ENCODE measurements around the gene RSPH9.

RSPH9 gene

GRCh38 chr6:43679057-43679456, 34.2 kb downstream of the RSPH9 start:
- no peak overlapping the region for H3K27ac ChIP-seq (ENCODE audit: low read depth, low read length)
- H3K4me1 ChIP-seq (ENCODE audit: control insufficient read depth, insufficient read depth, low read length): peaks cover 5% of the 10 kb centered on the region; the same call in 1 of the 2 replicates
- H3K36me3 ChIP-seq (ENCODE audit: control insufficient read depth, insufficient read depth, low read length): peaks cover 81% of the 10 kb centered on the region
- no peak overlapping the region for H3K9ac ChIP-seq (ENCODE audit: low read length)
- no peaks in the 10 kb centered on the region for H3K27me3 ChIP-seq (ENCODE audit: control insufficient read depth, insufficient read depth, low read length)
- H3K9me3 ChIP-seq (ENCODE audit: control insufficient read depth, insufficient read depth, low read depth, low read length): no peaks in the 10 kb centered on the region
- no peak overlapping the region for H3K4me3 ChIP-seq (ENCODE audit: low read depth, low read length)

- Histone ChIP-seq H3K4me1 (ENCODE audit: control insufficient read depth, insufficient read depth, low read length) (peaks cover 5% of the 10 kb centered on the region; the same call in 1 of the 2 replicates), H3K27me3 (ENCODE audit: control insufficient read depth, insufficient read depth, low read length) (no peaks in the 10 kb centered on the region), H3K27ac (ENCODE audit: low read depth, low read length) (no peak overlapping the region), H3K9ac (ENCODE audit: low read length) (no peak overlapping the region), H3K4me3 (ENCODE audit: low read depth, low read length) (no peak overlapping the region), H3K9me3 (ENCODE audit: control insufficient read depth, insufficient read depth, low read depth, low read length) (no peaks in the 10 kb centered on the region), H3K36me3 (ENCODE audit: control insufficient read depth, insufficient read depth, low read length) (peaks cover 68% of the 10 kb centered on the region)
Observed at GRCh38 chr6:43680308-43681200, 35.7 kb downstream of the RSPH9 start.

GRCh38 chr6:43681303-43681702, 36.5 kb downstream of the RSPH9 start:
- no peaks in the 10 kb centered on the region for H3K9me3 ChIP-seq (ENCODE audit: control insufficient read depth, insufficient read depth, low read depth, low read length)
- peaks cover 5% of the 10 kb centered on the region for H3K4me1 ChIP-seq (ENCODE audit: control insufficient read depth, insufficient read depth, low read length)
- H3K4me3 ChIP-seq (ENCODE audit: low read depth, low read length): no peak overlapping the region
- peaks cover 61% of the 10 kb centered on the region for H3K36me3 ChIP-seq (ENCODE audit: control insufficient read depth, insufficient read depth, low read length)
- no peak overlapping the region for H3K27ac ChIP-seq (ENCODE audit: low read depth, low read length)
- no peaks in the 10 kb centered on the region for H3K27me3 ChIP-seq (ENCODE audit: control insufficient read depth, insufficient read depth, low read length)
- H3K9ac ChIP-seq (ENCODE audit: low read length): no peak overlapping the region

- Histone ChIP-seq H3K27me3 (ENCODE audit: control insufficient read depth, insufficient read depth, low read length) (no peaks in the 10 kb centered on the region), H3K4me3 (ENCODE audit: low read depth, low read length) (no peak overlapping the region; the same call in 1 of the 2 replicates), H3K9ac (ENCODE audit: low read length) (no peak overlapping the region), H3K36me3 (ENCODE audit: control insufficient read depth, insufficient read depth, low read length) (peaks cover 45% of the 10 kb centered on the region), H3K4me1 (ENCODE audit: control insufficient read depth, insufficient read depth, low read length) (peaks cover 10% of the 10 kb centered on the region), H3K9me3 (ENCODE audit: control insufficient read depth, insufficient read depth, low read depth, low read length) (no peaks in the 10 kb centered on the region), H3K27ac (ENCODE audit: low read depth, low read length) (no peak overlapping the region)
Observed at GRCh38 chr6:43682724-43683429, 38.0 kb downstream of the RSPH9 start.

- Histone ChIP-seq H3K9ac (ENCODE audit: low read length) (no peak overlapping the region), H3K9me3 (ENCODE audit: control insufficient read depth, insufficient read depth, low read depth, low read length) (no peaks in the 10 kb centered on the region), H3K27me3 (ENCODE audit: control insufficient read depth, insufficient read depth, low read length) (no peaks in the 10 kb centered on the region), H3K4me3 (ENCODE audit: low read depth, low read length) (no peak overlapping the region), H3K4me1 (ENCODE audit: control insufficient read depth, insufficient read depth, low read length) (peaks cover 10% of the 10 kb centered on the region), H3K27ac (ENCODE audit: low read depth, low read length) (no peak overlapping the region), H3K36me3 (ENCODE audit: control insufficient read depth, insufficient read depth, low read length) (peaks cover 35% of the 10 kb centered on the region)
Observed at GRCh38 chr6:43683708-43684455, 39.0 kb downstream of the RSPH9 start.

- peak overlapping the region; percentile 98 for H3K4me3 ChIP-seq (ENCODE audit: low read depth, low read length)
- H3K9me3 ChIP-seq (ENCODE audit: control insufficient read depth, insufficient read depth, low read depth, low read length): no peaks in the 10 kb centered on the region
- peaks cover 10% of the 10 kb centered on the region for H3K4me1 ChIP-seq (ENCODE audit: control insufficient read depth, insufficient read depth, low read length)
Observed at GRCh38 chr6:43687079-43687436, 42.2 kb downstream of the RSPH9 start.

GRCh38 chr6:43687437-43688347, 42.9 kb downstream of the RSPH9 start, which contains the start of gene MRPS18A:
Gene MRPS18A (minus strand): TSS chr6:43687791. CDS start chr6:43687779, 12 bp downstream.
- Histone ChIP-seq H3K4me1 (ENCODE audit: control insufficient read depth, insufficient read depth, low read length) (peaks cover 6% of the 10 kb centered on the region), H3K27ac (ENCODE audit: low read depth, low read length) (peak within 1 kb of the TSS; percentile 89), H3K9me3 (ENCODE audit: control insufficient read depth, insufficient read depth, low read depth, low read length) (no peaks in the 10 kb centered on the region), H3K36me3 (ENCODE audit: control insufficient read depth, insufficient read depth, low read length) (0 out of 2 replicates have a peak, but pooled peaks cover 5% of the 10 kb centered on the region), H3K4me3 (ENCODE audit: low read depth, low read length) (peak within 1 kb of the TSS; percentile 98), H3K27me3 (ENCODE audit: control insufficient read depth, insufficient read depth, low read length) (no peaks in the 10 kb centered on the region), H3K9ac (ENCODE audit: low read length) (peak within 1 kb of the TSS; percentile 92)

More at GRCh38 chr6:43687079-43687436, 42.2 kb downstream of the RSPH9 start:
- Histone ChIP-seq H3K27me3 (ENCODE audit: control insufficient read depth, insufficient read depth, low read length) (no peaks in the 10 kb centered on the region), H3K9ac (ENCODE audit: low read length) (peak overlapping the region; percentile 92), H3K27ac (ENCODE audit: low read depth, low read length) (peak overlapping the region; percentile 89), H3K36me3 (ENCODE audit: control insufficient read depth, insufficient read depth, low read length) (0 out of 2 replicates have a peak, but pooled peaks cover 5% of the 10 kb centered on the region)

- H3K9ac ChIP-seq (ENCODE audit: low read length): no peak overlapping the region
- no peak overlapping the region for H3K4me3 ChIP-seq (ENCODE audit: low read depth, low read length)
- no peaks in the 10 kb centered on the region for H3K27me3 ChIP-seq (ENCODE audit: control insufficient read depth, insufficient read depth, low read length)
- H3K27ac ChIP-seq (ENCODE audit: low read depth, low read length): no peak overlapping the region
- no peaks in the 10 kb centered on the region for H3K36me3 ChIP-seq (ENCODE audit: control insufficient read depth, insufficient read depth, low read length)
- H3K9me3 ChIP-seq (ENCODE audit: control insufficient read depth, insufficient read depth, low read depth, low read length): no peaks in the 10 kb centered on the region
- H3K4me1 ChIP-seq (ENCODE audit: control insufficient read depth, insufficient read depth, low read length): peaks cover 4% of the 10 kb centered on the region; the same call in 1 of the 2 replicates
Observed at GRCh38 chr6:43689421-43689820, 44.6 kb downstream of the RSPH9 start.

- Histone ChIP-seq H3K4me1 (ENCODE audit: control insufficient read depth, insufficient read depth, low read length) (peaks cover 30% of the 10 kb centered on the region), H3K9me3 (ENCODE audit: control insufficient read depth, insufficient read depth, low read depth, low read length) (no peaks in the 10 kb centered on the region), H3K36me3 (ENCODE audit: control insufficient read depth, insufficient read depth, low read length) (no peaks in the 10 kb centered on the region), H3K9ac (ENCODE audit: low read length) (peak overlapping the region; percentile 3), H3K4me3 (ENCODE audit: low read depth, low read length) (no peak overlapping the region), H3K27me3 (ENCODE audit: control insufficient read depth, insufficient read depth, low read length) (no peaks in the 10 kb centered on the region), H3K27ac (ENCODE audit: low read depth, low read length) (no peak overlapping the region)
Observed at GRCh38 chr6:43695215-43695966, 50.6 kb downstream of the RSPH9 start.
